ENCODE measurements around the gene P2RX4.
"Not testable (repeated sequence)": the region's sequence is repeated elsewhere in the genome, so short reads cannot be mapped to it uniquely, and the experiment has no call there.

P2RX4 gene

GRCh38 chr12:121181181-121181580, 28.7 kb upstream of the P2RX4 start:
- Mint-ChIP-seq H3K9me3 (no peaks in the 10 kb centered on the region), H3K27ac (no peak overlapping the region), H3K4me1 (ENCODE audit: low read depth) (peaks cover 6% of the 10 kb centered on the region), H3K4me3 (no peak overlapping the region), H3K36me3 (ENCODE audit: low read depth) (peaks cover 10% of the 10 kb centered on the region), H3K27me3 (no peaks in the 10 kb centered on the region)
- no peak for DNase-seq

- no peaks in the 10 kb centered on the region for H3K9me3 Mint-ChIP-seq
- peaks cover 6% of the 10 kb centered on the region for H3K4me1 Mint-ChIP-seq (ENCODE audit: low read depth)
- H3K4me3 Mint-ChIP-seq = no peak overlapping the region
- H3K36me3 Mint-ChIP-seq (ENCODE audit: low read depth) = peaks cover 8% of the 10 kb centered on the region
- DNase-seq = no peak
- peak overlapping the region; percentile 50 for H3K27ac Mint-ChIP-seq
- H3K27me3 Mint-ChIP-seq = no peaks in the 10 kb centered on the region
Observed at GRCh38 chr12:121182222-121182893, 27.6 kb upstream of the P2RX4 start.

- Mint-ChIP-seq H3K9me3 (no peaks in the 10 kb centered on the region), H3K4me3 (no peak overlapping the region), H3K36me3 (ENCODE audit: low read depth) (peaks cover 7% of the 10 kb centered on the region), H3K4me1 (ENCODE audit: low read depth) (peaks cover 6% of the 10 kb centered on the region), H3K27me3 (no peaks in the 10 kb centered on the region), H3K27ac (no peak overlapping the region)
- no peak for DNase-seq
Observed at GRCh38 chr12:121184425-121184824, 25.5 kb upstream of the P2RX4 start.

- H3K36me3 Mint-ChIP-seq (ENCODE audit: low read depth) = peaks cover 7% of the 10 kb centered on the region
- no peak overlapping the region for H3K4me3 Mint-ChIP-seq
- H3K9me3 Mint-ChIP-seq = no peaks in the 10 kb centered on the region
- H3K27me3 Mint-ChIP-seq = no peaks in the 10 kb centered on the region
- no peak overlapping the region for H3K27ac Mint-ChIP-seq
- DNase-seq = no peak
- peaks cover 6% of the 10 kb centered on the region for H3K4me1 Mint-ChIP-seq (ENCODE audit: low read depth)
Observed at GRCh38 chr12:121184984-121185889, 24.7 kb upstream of the P2RX4 start.

GRCh38 chr12:121186826-121187225, 23.1 kb upstream of the P2RX4 start:
- no peak overlapping the region for H3K27ac Mint-ChIP-seq
- H3K4me1 Mint-ChIP-seq (ENCODE audit: low read depth) = peaks cover 13% of the 10 kb centered on the region
- H3K36me3 Mint-ChIP-seq (ENCODE audit: low read depth) = peaks cover 3% of the 10 kb centered on the region
- H3K4me3 Mint-ChIP-seq = no peak overlapping the region
- no peaks in the 10 kb centered on the region for H3K27me3 Mint-ChIP-seq
- H3K9me3 Mint-ChIP-seq = no peaks in the 10 kb centered on the region
- DNase-seq = no peak

GRCh38 chr12:121187501-121187900, 22.4 kb upstream of the P2RX4 start:
- no peak for DNase-seq
- H3K36me3 Mint-ChIP-seq (ENCODE audit: low read depth) = no peaks in the 10 kb centered on the region
- H3K4me3 Mint-ChIP-seq = no peak overlapping the region
- H3K4me1 Mint-ChIP-seq (ENCODE audit: low read depth) = peaks cover 7% of the 10 kb centered on the region
- no peaks in the 10 kb centered on the region for H3K9me3 Mint-ChIP-seq
- no peak overlapping the region for H3K27ac Mint-ChIP-seq
- H3K27me3 Mint-ChIP-seq = no peaks in the 10 kb centered on the region

- no peak overlapping the region for H3K27ac Mint-ChIP-seq
- no peaks in the 10 kb centered on the region for H3K9me3 Mint-ChIP-seq
- peaks cover 7% of the 10 kb centered on the region for H3K4me1 Mint-ChIP-seq (ENCODE audit: low read depth)
- H3K36me3 Mint-ChIP-seq (ENCODE audit: low read depth) = no peaks in the 10 kb centered on the region
- H3K27me3 Mint-ChIP-seq = no peaks in the 10 kb centered on the region
- no peak overlapping the region for H3K4me3 Mint-ChIP-seq
- DNase-seq = no peak
Observed at GRCh38 chr12:121188227-121188626, 21.7 kb upstream of the P2RX4 start.

GRCh38 chr12:121189131-121189530, 20.8 kb upstream of the P2RX4 start:
- Mint-ChIP-seq H3K27me3 (no peaks in the 10 kb centered on the region), H3K9me3 (no peaks in the 10 kb centered on the region), H3K4me3 (no peak overlapping the region), H3K27ac (no peak overlapping the region), H3K36me3 (ENCODE audit: low read depth) (no peaks in the 10 kb centered on the region), H3K4me1 (ENCODE audit: low read depth) (peaks cover 7% of the 10 kb centered on the region)
- no peak for DNase-seq

GRCh38 chr12:121189619-121190155, 20.2 kb upstream of the P2RX4 start:
- Mint-ChIP-seq H3K9me3 (no peaks in the 10 kb centered on the region), H3K36me3 (ENCODE audit: low read depth) (no peaks in the 10 kb centered on the region), H3K27me3 (no peaks in the 10 kb centered on the region), H3K4me3 (no peak overlapping the region), H3K4me1 (ENCODE audit: low read depth) (peaks cover 7% of the 10 kb centered on the region), H3K27ac (no peak overlapping the region)
- DNase-seq = no peak

- H3K4me3 Mint-ChIP-seq = no peak overlapping the region
- no peaks in the 10 kb centered on the region for H3K36me3 Mint-ChIP-seq (ENCODE audit: low read depth)
- H3K27ac Mint-ChIP-seq = no peak overlapping the region
Observed at GRCh38 chr12:121190523-121191031, 19.4 kb upstream of the P2RX4 start.

GRCh38 chr12:121191151-121191550, 18.8 kb upstream of the P2RX4 start:
- no peaks in the 10 kb centered on the region for H3K9me3 Mint-ChIP-seq
- no peak overlapping the region for H3K4me3 Mint-ChIP-seq
- H3K27ac Mint-ChIP-seq = no peak overlapping the region
- no peaks in the 10 kb centered on the region for H3K27me3 Mint-ChIP-seq
- no peak for DNase-seq
- H3K36me3 Mint-ChIP-seq (ENCODE audit: low read depth) = no peaks in the 10 kb centered on the region
- H3K4me1 Mint-ChIP-seq (ENCODE audit: low read depth) = peaks cover 7% of the 10 kb centered on the region

More at GRCh38 chr12:121190523-121191031, 19.4 kb upstream of the P2RX4 start:
- Mint-ChIP-seq H3K9me3 (no peaks in the 10 kb centered on the region), H3K4me1 (ENCODE audit: low read depth) (peaks cover 7% of the 10 kb centered on the region), H3K27me3 (no peaks in the 10 kb centered on the region)
- no peak for DNase-seq

GRCh38 chr12:121196902-121197301, 13.0 kb upstream of the P2RX4 start:
- no peaks in the 10 kb centered on the region for H3K36me3 Mint-ChIP-seq (ENCODE audit: low read depth)

GRCh38 chr12:121198949-121199348, 11.0 kb upstream of the P2RX4 start:
- H3K27me3 Mint-ChIP-seq = no peaks in the 10 kb centered on the region
- H3K4me3 Mint-ChIP-seq = no peak overlapping the region
- H3K27ac Mint-ChIP-seq = no peak overlapping the region
- peaks cover 14% of the 10 kb centered on the region for H3K4me1 Mint-ChIP-seq (ENCODE audit: low read depth)
- H3K9me3 Mint-ChIP-seq = no peaks in the 10 kb centered on the region
- H3K36me3 Mint-ChIP-seq (ENCODE audit: low read depth) = no peaks in the 10 kb centered on the region
- no peak for DNase-seq

More at GRCh38 chr12:121196902-121197301, 13.0 kb upstream of the P2RX4 start:
- Mint-ChIP-seq H3K4me1 (ENCODE audit: low read depth) (peaks cover 13% of the 10 kb centered on the region), H3K9me3 (no peaks in the 10 kb centered on the region), H3K4me3 (no peak overlapping the region), H3K27me3 (no peaks in the 10 kb centered on the region), H3K27ac (no peak overlapping the region)
- no peak for DNase-seq

GRCh38 chr12:121201140-121201539, 8.8 kb upstream of the P2RX4 start:
- H3K36me3 Mint-ChIP-seq (ENCODE audit: low read depth); H3K4me3 Mint-ChIP-seq; H3K9me3 Mint-ChIP-seq; DNase-seq; H3K27ac Mint-ChIP-seq; H3K27me3 Mint-ChIP-seq: not testable (repeated sequence)
- peaks cover 22% of the 10 kb centered on the region for H3K4me1 Mint-ChIP-seq (ENCODE audit: low read depth)

All from activated T-cell treated with anti-CD3 and anti-CD28 coated beads, Interleukin-2, amount 50 U/mL, for 24 hours (primary cell).